Smooth muscle cell (in vitro differentiated cells): Measurements from ENCODE around the gene DNAH8. TPM values are rescaled to one million over a fixed set of nuclear protein-coding genes. Genes with fewer than 3 reads are reported as not detected.
A peak's percentile ranks its signal among the peaks of the same experiment; 100 is the strongest.

Experiments
- DNase-seq: peaks from one replicate; lab custom pipeline; 2025; ENCODE audit not compliant: unreplicated experiment; lab: John Stamatoyannopoulos, UW
- H2AFZ ChIP-seq: fragments of 200-600 bp; sonication (generic); 2 replicates; pipeline ENCODE4 v1.6.0; 2016; ENCODE audit warnings: antibody characterized with exemption, low read depth, mild to moderate bottlenecking
- H3F3A ChIP-seq: fragments of 200-600 bp; sonication (generic); 2 replicates; pipeline ENCODE4 v1.6.0; 2017; ENCODE audit warnings: antibody characterized with exemption, low read depth
- H3K27ac ChIP-seq: fragments of 200-600 bp; sonication (generic); 2 replicates; pipeline ENCODE4 v1.5.1; 2016; ENCODE audit warnings: low read depth, mild to moderate bottlenecking
- H3K27me3 ChIP-seq: fragments of 200-600 bp; sonication (generic); 2 replicates; pipeline ENCODE4 v1.6.1; 2016; ENCODE audit warnings: low read depth, mild to moderate bottlenecking
- H3K36me3 ChIP-seq: fragments of 200-600 bp; sonication (generic); 2 replicates; pipeline ENCODE4 v1.5.1; 2016; ENCODE audit warnings: low read depth
- H3K4me1 ChIP-seq: fragments of 200-600 bp; sonication (generic); 2 replicates; pipeline ENCODE4 v1.5.1; 2016; ENCODE audit warnings: low read depth
- H3K4me2 ChIP-seq: fragments of 200-600 bp; sonication (generic); 2 replicates; pipeline ENCODE4 v1.6.0; 2016; ENCODE audit warnings: mild to moderate bottlenecking
- H3K4me3 ChIP-seq: fragments of 200-600 bp; sonication (generic); 2 replicates; pipeline ENCODE4 v1.5.1; 2016; ENCODE audit warnings: mild to moderate bottlenecking
- H3K79me2 ChIP-seq: fragments of 200-600 bp; sonication (generic); 2 replicates; pipeline ENCODE4 v1.6.0; 2016; ENCODE audit warnings: low read depth, mild to moderate bottlenecking
- H3K9ac ChIP-seq: fragments of 200-600 bp; sonication (generic); 2 replicates; pipeline ENCODE4 v1.6.0; 2016; ENCODE audit warnings: low read depth
- H3K9me3 ChIP-seq: fragments of 200-600 bp; sonication (generic); replicated peaks from 2 replicates; pipeline ENCODE4 v1.5.1; 2016; ENCODE audit warnings: low read depth
- H4K20me1 ChIP-seq: fragments of 200-600 bp; sonication (generic); 2 replicates; pipeline ENCODE4 v1.6.0; 2016; ENCODE audit warnings: low read depth
- CTCF ChIP-seq: fragments of 200-600 bp; sonication (generic); IDR thresholded peaks from 2 replicates; pipeline ENCODE4 v1.5.1; 2017; ENCODE audit warnings: borderline replicate concordance, mild to moderate bottlenecking, antibody characterized with exemption; ENCODE audit not compliant: insufficient read depth, poor library complexity, severe bottlenecking
- WGBS: methylation state at CpG from one replicate; pipeline ENCODE4 v1.1.7; 2016; ENCODE audit warnings: low lambda C conversion rate; 5-methylcytosine and 5-hydroxymethylcytosine counted together
- polyA plus RNA-seq: library from polyadenylated mRNA; unstranded; fragments of >200 nt; fragmentation: Nextera tagmentation; extraction: Ambion mirVana; gene quantifications from 2 replicates; pipeline ENCODE4 v1.2.1, GENCODE V29; 2016
- total RNA-seq: library from RNA; depleted of rRNA; stranded (reverse); fragments of >200 nt; gene quantifications from 2 replicates; pipeline ENCODE4 v1.2.3, GENCODE V29; 2014

Gene DNAH8
- total and polyA plus RNA-seq, 2 experiments from 2014 or later = not detected

GRCh38 chr6:38750968-38751615, 36.0 kb downstream of the DNAH8 start:
- no peak for TF ChIP-seq CTCF
- WGBS = 52% methylated on average over 1 of the region's 1 CpG
- no peaks in the 10 kb centered on the region for H3F3A ChIP-seq

GRCh38 chr6:38753707-38754106, 38.6 kb downstream of the DNAH8 start:
- no peak overlapping the region for H3K4me3 ChIP-seq
- peak overlapping the region; percentile 95 for H3K27ac ChIP-seq
- no peaks in the 10 kb centered on the region for H3K36me3 ChIP-seq
- H2AFZ ChIP-seq = no peak overlapping the region
- no peak for TF ChIP-seq CTCF
- H3K4me1 ChIP-seq = no peaks in the 10 kb centered on the region
- H3F3A ChIP-seq = no peaks in the 10 kb centered on the region
- H3K27me3 ChIP-seq = no peaks in the 10 kb centered on the region
- no peak overlapping the region for H3K9ac ChIP-seq
- H3K79me2 ChIP-seq = no peaks in the 10 kb centered on the region
- no peak overlapping the region for H3K4me2 ChIP-seq
- H3K9me3 ChIP-seq = no peaks in the 10 kb centered on the region
- H4K20me1 ChIP-seq = no peaks in the 10 kb centered on the region
- no peak for DNase-seq

More at GRCh38 chr6:38750968-38751615, 36.0 kb downstream of the DNAH8 start:
- DNase-seq = no peak
- Histone ChIP-seq H3K9ac (no peak overlapping the region), H3K4me2 (no peak overlapping the region), H3K4me3 (no peak overlapping the region), H4K20me1 (no peaks in the 10 kb centered on the region), H3K27ac (no peak overlapping the region), H3K79me2 (no peaks in the 10 kb centered on the region), H2AFZ (no peak overlapping the region), H3K27me3 (no peaks in the 10 kb centered on the region), H3K36me3 (no peaks in the 10 kb centered on the region), H3K9me3 (no peaks in the 10 kb centered on the region), H3K4me1 (no peaks in the 10 kb centered on the region)

- no peak for DNase-seq
- H3K36me3 ChIP-seq = no peaks in the 10 kb centered on the region
- H2AFZ ChIP-seq = no peak overlapping the region
- no peaks in the 10 kb centered on the region for H3K79me2 ChIP-seq
- H3K9me3 ChIP-seq = no peaks in the 10 kb centered on the region
- WGBS = 64% methylated on average over 3 of the region's 3 CpGs
- no peak for TF ChIP-seq CTCF
- peak overlapping the region; percentile 95 for H3K27ac ChIP-seq
- H3K27me3 ChIP-seq = no peaks in the 10 kb centered on the region
- peak overlapping the region; percentile 80 for H3K9ac ChIP-seq
- no peaks in the 10 kb centered on the region for H3F3A ChIP-seq
- no peak overlapping the region for H3K4me3 ChIP-seq
- H3K4me2 ChIP-seq = no peak overlapping the region
- no peaks in the 10 kb centered on the region for H3K4me1 ChIP-seq
- no peaks in the 10 kb centered on the region for H4K20me1 ChIP-seq
Observed at GRCh38 chr6:38755207-38755606, 40.1 kb downstream of the DNAH8 start.

- H3K4me3 ChIP-seq = no peak overlapping the region
- TF ChIP-seq CTCF = no peak
- no peaks in the 10 kb centered on the region for H3K79me2 ChIP-seq
- no peak for DNase-seq
- H3K27me3 ChIP-seq = no peaks in the 10 kb centered on the region
- 81% methylated on average over 2 of the region's 2 CpGs for WGBS
- no peak overlapping the region for H2AFZ ChIP-seq
- peak overlapping the region; percentile 95 for H3K27ac ChIP-seq
- H3K9ac ChIP-seq = peak overlapping the region; percentile 80
- no peaks in the 10 kb centered on the region for H3K4me1 ChIP-seq
- no peak overlapping the region for H3K4me2 ChIP-seq
- no peaks in the 10 kb centered on the region for H3K36me3 ChIP-seq
- no peaks in the 10 kb centered on the region for H3K9me3 ChIP-seq
- no peaks in the 10 kb centered on the region for H4K20me1 ChIP-seq
- no peaks in the 10 kb centered on the region for H3F3A ChIP-seq
Observed at GRCh38 chr6:38755874-38756273, 40.8 kb downstream of the DNAH8 start.
